B cell (primary cell): ENCODE data around the gene FARP2. TPM values are rescaled to one million over a fixed set of nuclear protein-coding genes. Genes with fewer than 3 reads are reported as not detected.

Experiments used
- ATAC-seq: fragments of 200-7000 bp; cut with Tn5 transposase; one replicate; pipeline ENCODE4 v1.10.0; 2021; ENCODE audit warnings: low read depth, mild to moderate bottlenecking, moderate number of reproducible peaks, moderate library complexity
- CTCF ChIA-PET: fragments of 350-600 bp; sonication (Branson Sonifier 250); formaldehyde crosslinking; loops from one replicate; lab custom pipeline; 2021; ENCODE audit warnings: antibody characterized with exemption, inconsistent platforms; lab: Charles Lee
- POLR2A ChIA-PET: fragments of 350-600 bp; sonication (Branson Sonifier 250); formaldehyde crosslinking; loops from one replicate; lab custom pipeline; 2021; ENCODE audit warnings: antibody characterized with exemption; lab: Charles Lee
- DNase-seq: peaks from one replicate; pipeline ENCODE4 v3.0.0; 2013
- H2AFZ ChIP-seq: 2 replicates; pipeline ENCODE4 v1.6.1; 2012; ENCODE audit warnings: mild to moderate bottlenecking, low read depth, low read length; ENCODE audit not compliant: insufficient read depth, poor library complexity, severe bottlenecking
- H3K27ac ChIP-seq, 2 donors: 1 replicate in 1 of 2; 2 replicates in 1 of 2; pipeline ENCODE4 v1.5.1; 2012 to 2013; ENCODE audit warnings: low read length in 2 of 2, mild to moderate bottlenecking in 2 of 2, moderate library complexity in 1 of 2
- H3K27me3 ChIP-seq, 4 experiments: fragments of 200-600 bp in 1 of 4; sonication (generic) in 1 of 4; replicated peaks in 1 of 4; 1 replicate in 2 of 4; 2 replicates in 2 of 4; pipeline versions ENCODE4 v1.6.1 to v1.7.0; 2013 to 2016; ENCODE audit warnings: low read length in 3 of 4, mild to moderate bottlenecking in 2 of 4, mixed read lengths in 1 of 4, moderate library complexity in 1 of 4; ENCODE audit not compliant: insufficient read depth in 4 of 4, control insufficient read depth in 3 of 4; ENCODE audit errors: control extremely low read depth in 1 of 4
- H3K36me3 ChIP-seq, 2 experiments: replicated peaks in 1 of 2; 1 replicate in 1 of 2; 2 replicates in 1 of 2; pipeline versions ENCODE4 v1.6.1 to v1.7.1; 2013; ENCODE audit warnings: low read length in 1 of 2; ENCODE audit not compliant: insufficient read depth in 2 of 2, control insufficient read depth in 1 of 2; ENCODE audit errors: control extremely low read depth in 1 of 2, extremely low read depth in 1 of 2
- H3K4me1 ChIP-seq, 2 donors: fragments of 200-600 bp in 1 of 2; sonication (generic) in 1 of 2; 1 replicate in 1 of 2; 2 replicates in 1 of 2; pipeline versions ENCODE4 v1.5.1 to v1.6.1; 2013 to 2017; ENCODE audit warnings: low read length in 2 of 2; ENCODE audit not compliant: control insufficient read depth in 2 of 2, insufficient read depth in 2 of 2
- H3K4me2 ChIP-seq: replicated peaks from 2 replicates; pipeline ENCODE3; 2012; ENCODE audit warnings: mild to moderate bottlenecking, low read depth, low read length; ENCODE audit not compliant: poor library complexity, severe bottlenecking
- H3K4me3 ChIP-seq, 5 experiments: fragments of 200-600 bp in 1 of 5; sonication (generic) in 1 of 5; 1 replicate in 3 of 5; 2 replicates in 2 of 5; pipeline versions ENCODE4 v1.5.1 to v1.7.0; 2011 to 2016; ENCODE audit warnings: low read length in 4 of 5, mild to moderate bottlenecking in 4 of 5, low read depth in 2 of 5, control low read depth in 1 of 5, moderate library complexity in 1 of 5; ENCODE audit not compliant: insufficient read depth in 1 of 5; ENCODE audit errors: control extremely low read depth in 1 of 5, extremely low read depth in 1 of 5
- H3K79me2 ChIP-seq: fragments of 200-600 bp; sonication (generic); one replicate; pipeline ENCODE4 v1.6.0; 2016; ENCODE audit warnings: low read length; ENCODE audit not compliant: control insufficient read depth, insufficient read depth
- H3K9ac ChIP-seq: fragments of 200-600 bp; sonication (generic); 2 replicates; pipeline ENCODE4 v1.6.1; 2017; ENCODE audit warnings: mild to moderate bottlenecking, low read length, moderate library complexity
- H3K9me3 ChIP-seq, 3 donors: one replicate each; pipeline versions ENCODE4 v1.6.1 to v1.7.1; 2013; ENCODE audit warnings: low read length in 2 of 3; ENCODE audit not compliant: control insufficient read depth in 2 of 3, insufficient read depth in 1 of 3; ENCODE audit errors: control extremely low read depth in 1 of 3
- H4K20me1 ChIP-seq: 2 replicates; pipeline ENCODE4 v1.6.0; 2012; ENCODE audit warnings: mild to moderate bottlenecking, low read length; ENCODE audit not compliant: insufficient read depth, control insufficient read depth, poor library complexity, severe bottlenecking
- H3K27ac Mint-ChIP-seq: one replicate; pipeline ENCODE4 v1.8.0; 2021; ENCODE audit warnings: mixed read lengths
- H3K27me3 Mint-ChIP-seq: one replicate; pipeline ENCODE4 v1.8.0; 2021; ENCODE audit warnings: mixed read lengths
- H3K4me1 Mint-ChIP-seq: one replicate; pipeline ENCODE4 v1.8.0; 2021; ENCODE audit warnings: mixed read lengths
- H3K4me3 Mint-ChIP-seq: one replicate; pipeline ENCODE4 v1.8.0; 2021; ENCODE audit warnings: mixed read lengths
- H3K9me3 Mint-ChIP-seq: one replicate; pipeline ENCODE4 v1.8.0; 2022; ENCODE audit warnings: mixed read lengths; ENCODE audit not compliant: insufficient read depth
- CTCF ChIP-seq: fragments of 200-600 bp; IDR thresholded peaks from one replicate; pipeline ENCODE4 v1.8.0; 2022; ENCODE audit warnings: antibody characterized with exemption, mild to moderate bottlenecking
- EZH2 ChIP-seq: IDR thresholded peaks from 2 replicates; pipeline ENCODE4 v1.6.1; 2012; ENCODE audit warnings: borderline replicate concordance, low read depth, mild to moderate bottlenecking, moderate library complexity, low read length; ENCODE audit not compliant: insufficient read depth, poor library complexity, severe bottlenecking
- WGBS: methylation state at CpG from one replicate; pipeline ENCODE4 v1.1.5; 2013; ENCODE audit warnings: missing lambda C conversion rate; ENCODE audit not compliant: insufficient coverage; 5-methylcytosine and 5-hydroxymethylcytosine counted together
- intact Hi-C: fragments of 100-400 bp; cut with micrococcal nuclease; formaldehyde crosslinking; loops from one replicate; pipeline ENCODE4 v1.10.0; 2022
- polyA plus RNA-seq: library from polyadenylated mRNA; depleted of rRNA; stranded (reverse); fragments of >200 nt; gene quantifications from 2 replicates; pipeline ENCODE4 v1.2.3, GENCODE V29; 2012
- total RNA-seq, 2 donors: library from RNA; stranded (reverse); fragments of 120-200 nt in 1 of 2; gene quantifications; 1 replicate in 1 of 2; 2 replicates in 1 of 2; pipeline versions ENCODE4 v1.2.3 to v1.2.4, GENCODE V29; 2013 to 2022

Gene FARP2
- total and polyA plus RNA-seq, 2 donors (not counting 1 experiment from before 2014, with no cell fraction given) = 37.1 to 114 TPM

- no peak overlapping the region for H3K4me3 Mint-ChIP-seq
- no peaks in the 10 kb centered on the region for H3K4me1 ChIP-seq
- no peak overlapping the region for H2AFZ ChIP-seq
- peaks cover 0 to 41% of the 10 kb centered on the region in 2 experiments for H3K36me3 ChIP-seq
- no peaks in the 10 kb centered on the region for H3K9me3 Mint-ChIP-seq
- no peak overlapping the region for H3K27ac ChIP-seq
- no peak overlapping the region for H3K4me2 ChIP-seq
- no peaks in the 10 kb centered on the region for H3K4me1 Mint-ChIP-seq
- intact Hi-C loops = no loop called here
- no peaks in the 10 kb centered on the region for H3K27me3 ChIP-seq
- H3K27me3 Mint-ChIP-seq = no peaks in the 10 kb centered on the region
- DNase-seq = no peak
- no peak overlapping the region for H3K9ac ChIP-seq
- H3K4me3 ChIP-seq = no peak overlapping the region
- H4K20me1 ChIP-seq = no peaks in the 10 kb centered on the region
- CTCF ChIA-PET = no interaction called here
- ATAC-seq = no peak
- no peaks in the 10 kb centered on the region for H3K79me2 ChIP-seq
- H3K9me3 ChIP-seq = no peaks in the 10 kb centered on the region
- POLR2A ChIA-PET = no interaction called here
- TF ChIP-seq EZH2 (no peak), CTCF (no peak)
- WGBS = 100% methylated on average over 7 of the region's 7 CpGs
- no peak overlapping the region for H3K27ac Mint-ChIP-seq
These were observed 136.1 kb downstream of the FARP2 start for GRCh38 chr2:241492174-241492565.

DNA sequence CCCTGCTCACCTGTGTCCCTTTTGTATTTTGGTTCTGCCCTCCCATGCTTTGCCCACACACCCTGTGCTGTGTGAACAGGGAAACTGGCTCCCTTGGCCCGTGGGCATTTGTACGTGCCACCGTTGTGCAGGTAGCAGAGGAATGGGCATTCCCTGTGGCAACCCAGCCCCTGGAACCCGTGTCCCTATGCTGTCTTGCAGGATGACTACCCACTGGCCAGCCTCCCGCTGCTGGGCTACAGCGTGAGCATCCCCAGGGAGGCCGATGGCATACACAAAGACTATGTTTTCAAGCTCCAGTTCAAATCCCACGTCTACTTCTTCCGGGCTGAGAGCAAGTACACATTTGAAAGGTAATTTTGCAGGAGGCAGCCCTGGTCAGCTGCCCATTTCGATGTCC, 137.0 kb downstream of the FARP2 start:
- Mint-ChIP-seq H3K27me3 (no peaks in the 10 kb centered on the region), H3K9me3 (no peaks in the 10 kb centered on the region), H3K4me1 (no peaks in the 10 kb centered on the region), H3K4me3 (no peak overlapping the region), H3K27ac (no peak overlapping the region)
- no peaks in the 10 kb centered on the region for H3K4me1 ChIP-seq
- no peak for ATAC-seq
- H3K27me3 ChIP-seq = no peaks in the 10 kb centered on the region
- DNase-seq = no peak
- H3K4me2 ChIP-seq = no peak overlapping the region
- H3K27ac ChIP-seq = no peak overlapping the region
- intact Hi-C loops = no loop called here
- no peak overlapping the region for H3K9ac ChIP-seq
- no peak overlapping the region for H2AFZ ChIP-seq
- 98% methylated on average over 10 of the region's 10 CpGs for WGBS
- ChIA-PET CTCF (no interaction called here), POLR2A (no interaction called here)
- peaks cover under 1% of the 10 kb centered on the region for H3K79me2 ChIP-seq
- H3K4me3 ChIP-seq = no peak overlapping the region
- H3K36me3 ChIP-seq = peaks cover 0 to 44% of the 10 kb centered on the region in 2 experiments
- H4K20me1 ChIP-seq = peaks cover 3% of the 10 kb centered on the region
- TF ChIP-seq CTCF = no peak
- no peak for TF ChIP-seq EZH2
- no peaks in the 10 kb centered on the region for H3K9me3 ChIP-seq
